Suppressor macrophage treated with lipopolysaccharide for 4 hours (primary cell): ENCODE measurements around the gene SCG5.

Experiments used
- DNase-seq: peaks from one replicate; pipeline ENCODE4 v3.0.0-alpha.2; 2020

Gene SCG5

DNA sequence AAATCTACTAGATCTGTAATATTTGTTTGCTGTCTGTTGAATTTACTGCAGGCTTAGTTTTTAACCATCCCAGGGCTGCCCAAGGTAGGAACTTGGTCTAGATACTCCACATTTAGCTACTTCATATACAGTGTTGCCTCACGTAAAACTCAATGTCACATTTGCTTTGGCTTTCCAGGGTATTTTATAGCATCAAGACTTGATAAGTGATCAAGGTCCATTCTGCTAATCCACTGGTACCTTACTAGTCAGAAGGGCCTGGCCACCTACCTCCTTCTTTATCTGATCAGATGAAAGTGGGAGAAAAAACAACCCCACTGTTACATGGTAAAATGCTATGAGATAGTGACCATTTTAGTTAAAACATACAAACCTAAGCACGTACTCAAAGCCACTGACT lies 50.8 kb downstream of the SCG5 start:
- no peak for DNase-seq

DNA sequence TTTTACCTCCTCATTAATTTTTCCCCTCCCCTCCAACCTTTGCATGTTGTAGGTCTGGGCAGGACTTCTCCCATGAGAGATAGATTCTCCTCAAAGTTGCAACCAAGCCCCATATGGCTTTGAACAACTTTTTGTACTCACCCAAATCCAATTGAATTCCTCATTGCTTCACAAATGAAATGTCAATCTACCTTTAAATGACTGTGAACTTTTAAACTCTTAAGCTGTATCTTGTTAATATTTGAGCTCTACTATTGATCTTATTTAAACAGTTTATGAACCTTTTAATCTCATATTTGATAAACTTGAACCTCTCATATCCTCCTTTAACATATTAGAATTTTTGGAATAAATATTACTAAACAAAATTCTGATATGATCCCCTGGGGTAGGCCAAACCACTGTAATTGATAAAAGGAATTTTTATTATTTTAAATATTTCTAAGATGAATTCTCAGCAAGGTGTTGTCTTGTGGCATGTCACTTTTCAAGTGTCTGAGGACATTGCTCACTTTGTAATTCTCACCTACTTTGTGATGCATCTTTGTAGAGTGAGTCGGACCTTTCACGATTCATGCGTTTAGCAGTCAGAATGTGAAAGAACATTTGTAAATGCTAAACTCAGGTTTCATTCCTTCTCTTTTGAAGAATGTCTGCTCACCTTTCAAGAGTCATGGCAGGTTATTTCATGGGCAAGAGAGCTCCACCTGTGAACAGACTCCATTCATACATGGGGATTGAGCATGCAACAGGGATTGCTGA lies 52.9 kb downstream of the SCG5 start:
- no peak for DNase-seq

DNA sequence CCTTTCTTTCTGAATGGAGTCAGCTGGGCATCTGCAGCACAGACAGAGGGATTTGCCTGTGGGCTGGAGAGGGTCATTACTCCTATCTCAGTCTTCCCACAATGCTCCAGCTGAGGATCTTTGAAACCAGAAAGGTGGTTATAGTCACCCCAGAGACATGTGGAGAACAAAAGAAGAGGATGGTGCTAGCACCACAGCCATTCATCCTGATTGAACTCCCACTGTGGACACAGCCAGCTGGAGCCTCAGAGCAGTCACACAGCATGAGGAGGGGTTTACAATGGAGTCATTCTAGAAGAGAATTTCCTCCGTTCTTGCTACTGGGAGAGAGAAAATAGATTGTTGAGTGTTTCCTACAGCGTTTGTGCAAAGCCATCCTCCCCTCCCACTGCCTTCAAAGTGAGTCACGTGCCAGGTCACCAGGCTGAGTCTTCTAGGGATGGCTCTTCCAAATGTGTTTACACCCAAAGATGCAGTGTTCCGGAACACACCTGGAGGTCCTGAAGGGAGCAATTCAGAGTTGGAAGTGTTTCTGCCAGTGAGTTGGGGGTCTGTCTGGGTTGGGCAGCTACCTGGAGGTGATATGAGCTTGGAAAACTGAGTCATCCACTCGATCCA lies 57.4 kb downstream of the SCG5 start:
- no peak for DNase-seq

DNA sequence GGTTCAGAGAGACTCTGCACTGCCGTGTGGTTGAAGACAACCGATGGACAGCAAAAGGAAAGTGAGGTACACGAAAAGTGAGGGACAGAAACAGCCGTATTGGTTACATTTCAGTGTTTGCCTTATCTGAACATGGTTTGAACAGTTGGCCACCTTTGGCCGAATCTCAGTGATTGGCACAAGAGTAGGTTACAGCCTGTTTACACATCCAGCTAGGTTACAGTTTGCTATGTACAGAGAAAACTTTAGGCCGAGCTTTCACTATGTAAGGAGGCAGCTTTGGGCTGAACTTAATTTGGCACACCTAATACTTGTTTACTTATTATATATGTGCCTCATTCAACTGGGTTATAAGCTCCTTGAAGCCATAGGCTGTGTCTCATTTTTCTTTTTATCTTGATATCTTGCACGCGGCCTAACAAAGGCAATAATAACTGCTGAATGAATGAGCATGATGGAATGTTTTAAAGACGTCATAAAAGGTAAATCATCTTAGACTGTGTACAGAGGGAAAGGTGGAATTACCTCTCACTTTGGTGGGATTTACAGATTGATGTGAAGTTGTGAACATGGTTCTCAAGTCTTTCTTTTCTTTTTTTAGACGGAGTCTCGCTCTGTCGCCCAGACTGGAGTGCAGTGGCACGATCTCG lies 59.1 kb downstream of the SCG5 start:
- DNase-seq, result no peak

DNA sequence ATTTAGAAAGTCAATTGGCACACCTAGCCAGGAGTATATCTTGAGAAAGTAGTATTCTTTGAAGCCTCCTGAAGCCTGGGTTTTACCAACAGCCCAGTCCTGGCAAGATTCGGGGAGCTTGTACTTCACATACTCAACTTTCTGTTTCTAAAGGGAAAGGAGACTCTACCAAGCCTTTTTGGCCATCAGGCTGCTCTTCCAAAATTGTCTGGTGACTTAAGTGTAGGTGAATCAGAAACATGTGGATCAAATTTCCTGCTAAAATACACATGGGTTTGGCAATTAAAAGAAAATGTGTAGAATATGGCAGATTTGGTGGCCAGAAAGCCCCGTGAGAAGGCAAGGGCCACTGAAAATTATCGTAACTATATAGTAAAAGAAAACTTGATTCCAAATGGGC lies 60.4 kb downstream of the SCG5 start:
- DNase-seq, result no peak

DNA sequence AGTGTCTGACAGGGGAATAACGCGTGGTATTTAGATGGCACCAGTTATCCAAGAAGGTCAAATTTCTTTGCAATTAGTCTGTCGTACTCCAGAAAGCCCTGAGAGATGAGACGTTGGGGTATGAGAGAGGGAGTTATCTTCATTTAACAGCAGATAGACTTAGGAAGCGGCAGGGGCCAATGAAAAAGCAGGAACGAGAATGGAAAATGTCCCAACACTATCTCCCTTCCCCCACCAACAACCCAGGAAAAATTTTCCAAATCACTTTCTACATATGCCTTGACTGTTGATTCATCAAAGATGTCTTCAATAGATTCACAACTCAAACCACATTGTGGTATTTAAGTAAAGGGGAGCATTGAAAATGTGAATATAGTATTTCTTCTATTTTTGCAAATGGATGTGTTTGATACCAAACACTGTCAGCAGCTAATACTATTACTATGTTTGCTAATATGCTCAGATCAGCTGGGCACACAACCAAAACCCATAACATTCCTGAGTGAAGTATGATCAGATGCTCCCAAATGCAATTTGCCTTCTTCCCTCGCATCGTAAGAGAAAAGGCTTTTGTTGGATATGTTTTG lies 63.0 kb downstream of the SCG5 start:
- DNase-seq, result no peak

DNA sequence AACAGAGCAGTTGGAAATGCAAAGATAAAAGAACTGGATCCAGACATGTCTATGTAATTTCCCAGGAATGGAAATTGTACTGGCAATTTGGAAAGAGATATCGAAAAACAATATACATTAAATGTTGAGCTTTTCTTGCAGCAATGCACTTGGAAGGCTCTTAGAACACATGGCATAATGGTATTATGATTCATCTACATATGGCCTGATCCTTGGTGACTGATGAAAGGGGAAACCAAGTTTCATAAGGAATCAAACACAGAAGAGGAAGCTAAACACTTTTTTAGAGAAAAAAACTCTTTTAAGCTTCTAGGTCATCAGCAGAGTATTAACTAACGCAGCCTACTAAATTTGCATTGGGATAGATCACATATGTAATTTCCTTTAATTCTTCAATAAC lies 63.9 kb downstream of the SCG5 start:
- DNase-seq, result peak; percentile 81

DNA sequence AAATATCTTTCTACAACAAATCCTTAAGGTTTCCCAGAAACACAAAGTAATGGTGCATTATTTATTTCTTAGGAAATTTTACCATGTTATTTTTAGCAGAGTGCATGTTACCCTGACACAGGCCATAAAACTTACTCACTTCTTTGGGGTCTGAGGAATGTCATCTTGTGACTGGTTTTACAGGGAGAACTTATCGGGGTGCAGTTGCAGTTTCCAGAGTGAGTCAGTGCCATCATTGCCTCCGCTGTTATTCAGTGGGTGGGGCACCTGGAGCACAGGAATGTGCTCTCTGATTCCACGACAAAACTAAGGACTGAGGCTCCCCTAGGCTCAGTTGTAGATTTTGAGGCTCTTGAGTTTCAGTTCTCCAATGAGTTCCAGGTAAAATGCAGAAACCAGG lies 65.2 kb downstream of the SCG5 start:
- DNase-seq, result no peak

DNA sequence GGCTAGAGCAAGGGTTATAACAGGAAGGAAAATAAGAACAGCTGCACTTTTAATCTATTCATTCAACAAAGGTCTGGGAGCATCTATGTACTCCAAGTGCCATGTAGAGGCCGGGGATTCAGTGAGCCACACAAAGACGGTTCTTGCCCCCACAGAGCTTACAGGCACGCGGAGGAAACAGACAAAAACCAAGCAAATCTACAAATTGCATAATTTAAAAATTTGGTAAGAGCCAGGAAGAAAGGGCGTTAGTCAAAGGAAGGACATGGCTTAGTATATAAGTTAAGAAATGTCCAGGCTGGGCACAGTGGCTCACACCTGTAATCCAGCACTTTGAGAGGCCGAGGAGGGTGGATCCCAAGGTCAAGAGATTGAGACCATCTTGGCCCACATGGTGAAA lies 65.9 kb downstream of the SCG5 start:
- DNase-seq, result no peak

DNA sequence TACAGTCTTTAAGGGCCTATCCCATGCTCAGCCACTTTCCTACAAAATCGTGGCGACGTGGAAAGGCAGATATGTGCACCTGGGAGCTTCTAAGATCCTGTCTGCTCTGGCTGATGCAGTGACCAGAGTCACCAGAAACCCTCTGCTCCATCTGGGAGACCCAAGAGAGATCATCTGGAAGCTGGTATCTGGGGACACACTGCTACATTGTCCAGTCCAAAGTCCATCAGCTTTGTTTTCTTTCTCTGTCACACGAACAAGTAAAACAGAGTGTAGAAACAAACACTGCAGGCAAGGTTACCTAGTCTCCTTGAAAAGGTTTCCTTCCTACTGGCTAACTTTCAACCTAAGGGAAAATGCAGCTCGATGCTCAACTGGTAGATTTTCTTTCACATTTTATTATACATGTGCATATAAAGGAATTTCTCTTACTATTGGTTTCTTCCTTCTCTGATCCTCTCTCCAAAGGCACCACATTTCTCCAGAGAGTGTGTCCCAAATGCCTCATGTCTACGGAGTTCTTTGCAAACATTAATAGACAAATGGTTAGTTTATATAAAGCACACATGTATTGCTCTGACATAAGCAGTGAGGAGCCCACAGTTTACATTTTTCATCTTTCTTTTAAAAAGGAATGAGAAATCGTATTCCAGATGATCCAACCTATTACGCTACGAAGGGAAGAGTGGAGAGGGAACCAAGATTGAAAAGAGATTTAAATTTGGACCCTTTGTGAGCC lies 68.0 kb downstream of the SCG5 start:
- DNase-seq, result no peak

DNA sequence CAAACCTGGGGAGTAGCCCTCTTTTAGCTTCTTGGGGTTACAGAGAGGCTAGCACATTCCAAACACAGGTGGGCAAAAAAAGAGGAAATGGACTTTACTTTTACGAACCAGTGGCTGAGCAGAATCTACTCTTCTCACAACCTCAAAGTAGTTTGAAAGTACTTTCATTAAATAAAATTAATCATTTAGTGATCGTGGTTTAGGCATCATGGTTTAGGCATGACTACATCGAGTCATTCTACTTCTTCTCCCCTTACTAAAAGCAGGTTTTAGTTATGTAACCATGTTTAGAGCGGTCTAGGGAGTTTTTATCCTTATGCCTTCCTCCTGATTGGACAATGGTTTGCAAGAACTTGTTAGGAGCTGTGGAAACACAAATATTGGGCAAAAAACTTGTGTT lies 73.8 kb downstream of the SCG5 start:
- no peak for DNase-seq

DNA sequence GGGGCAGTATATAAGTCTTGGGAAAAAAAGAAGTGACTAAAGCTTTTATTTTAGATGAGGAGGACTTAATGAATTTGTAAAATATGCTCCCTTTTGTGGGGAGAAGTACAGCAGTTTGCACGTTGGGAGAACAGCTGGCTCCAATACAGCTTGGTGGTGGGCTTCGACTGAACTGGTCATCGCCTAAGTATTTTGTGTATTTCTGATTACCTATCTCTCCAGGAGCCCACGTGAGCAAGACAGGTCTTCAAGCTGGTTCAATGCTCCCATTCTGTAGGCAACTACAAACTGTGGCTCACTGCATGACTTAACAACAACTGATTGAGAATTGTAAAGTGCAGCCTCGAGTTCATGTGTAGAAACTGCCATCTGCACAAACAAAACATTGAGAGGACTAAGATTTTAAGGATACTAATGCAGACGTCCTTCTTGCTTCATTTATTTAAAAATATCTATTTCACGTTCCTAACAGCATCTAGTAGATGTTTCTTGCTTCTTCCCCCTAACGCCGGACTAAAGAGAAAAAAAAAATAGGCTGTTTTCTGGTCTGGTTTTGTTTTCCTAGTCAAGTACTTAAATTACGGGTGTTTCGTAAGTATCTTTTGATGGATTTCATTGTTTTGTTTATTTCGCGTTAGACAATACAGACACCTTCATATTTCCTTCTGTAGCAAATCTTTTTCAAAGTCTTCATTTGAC lies 74.9 kb downstream of the SCG5 start:
- no peak for DNase-seq

DNA sequence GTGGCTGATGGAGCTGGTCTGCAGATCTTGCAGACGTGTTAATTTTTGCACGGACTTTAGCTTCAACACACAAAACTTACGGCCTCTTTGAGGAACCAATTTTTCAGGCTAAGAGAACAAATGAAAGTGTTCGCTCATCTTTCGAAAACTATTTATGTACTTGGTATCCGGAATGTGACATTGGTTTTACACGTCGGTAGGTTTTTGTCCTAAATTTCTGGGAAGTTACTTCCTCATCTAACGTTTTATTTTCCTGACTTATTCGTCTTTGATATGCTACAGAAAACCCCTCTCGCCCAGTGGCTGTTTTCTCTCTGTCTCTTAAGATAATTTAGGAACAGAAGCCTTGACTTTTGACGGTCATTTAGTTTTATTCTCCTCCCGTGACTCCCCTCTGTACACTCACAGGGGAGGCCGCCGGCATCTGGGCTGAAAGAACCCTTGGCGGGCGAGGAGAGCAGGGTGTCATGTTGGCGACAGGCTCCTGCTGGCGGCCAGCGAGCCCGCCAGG lies 75.5 kb downstream of the SCG5 start:
- peak; percentile 69 for DNase-seq

DNA sequence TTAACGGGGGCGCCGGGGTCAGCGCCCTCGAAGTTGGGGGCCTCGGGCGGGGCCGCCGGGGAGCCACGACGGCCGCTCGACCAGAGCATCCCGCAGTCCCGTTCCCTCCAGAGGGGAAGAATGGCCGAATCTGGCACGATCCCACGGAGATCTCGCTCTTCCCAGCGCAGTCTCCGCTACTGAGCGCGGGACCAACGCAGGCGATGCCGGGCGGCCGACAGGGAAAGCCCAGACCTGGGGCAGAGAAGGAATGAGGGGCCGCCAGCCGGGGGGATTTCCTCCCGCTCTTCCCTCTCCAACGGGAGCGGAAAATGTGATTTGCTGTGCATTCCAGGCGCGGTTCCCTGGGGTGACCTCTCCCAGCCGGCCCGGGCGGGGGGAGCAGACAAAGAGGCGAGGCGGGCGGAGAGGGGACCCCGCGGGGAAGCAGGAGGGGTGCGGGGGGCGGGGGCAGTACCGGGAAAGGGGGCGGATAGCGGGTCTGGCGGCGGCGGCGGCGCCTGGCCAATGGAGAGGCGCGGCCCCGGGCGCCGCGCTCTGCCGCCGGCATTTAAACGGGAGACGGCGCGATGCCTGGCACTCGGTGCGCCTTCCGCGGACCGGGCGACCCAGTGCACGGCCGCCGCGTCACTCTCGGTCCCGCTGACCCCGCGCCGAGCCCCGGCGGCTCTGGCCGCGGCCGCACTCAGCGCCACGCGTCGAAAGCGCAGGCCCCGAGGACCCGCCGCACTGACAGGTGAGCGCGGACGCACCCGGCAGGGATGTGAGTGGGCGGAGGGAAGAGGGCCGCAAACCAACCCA lies 76.1 kb downstream of the SCG5 start, which contains the start of gene GREM1:
GREM1 (plus strand) TSS at position 579 of the 801 bp plus-strand sequence. CDS start 12,687 bp downstream, outside the sequence.
- peak; percentile 41 for DNase-seq

DNA sequence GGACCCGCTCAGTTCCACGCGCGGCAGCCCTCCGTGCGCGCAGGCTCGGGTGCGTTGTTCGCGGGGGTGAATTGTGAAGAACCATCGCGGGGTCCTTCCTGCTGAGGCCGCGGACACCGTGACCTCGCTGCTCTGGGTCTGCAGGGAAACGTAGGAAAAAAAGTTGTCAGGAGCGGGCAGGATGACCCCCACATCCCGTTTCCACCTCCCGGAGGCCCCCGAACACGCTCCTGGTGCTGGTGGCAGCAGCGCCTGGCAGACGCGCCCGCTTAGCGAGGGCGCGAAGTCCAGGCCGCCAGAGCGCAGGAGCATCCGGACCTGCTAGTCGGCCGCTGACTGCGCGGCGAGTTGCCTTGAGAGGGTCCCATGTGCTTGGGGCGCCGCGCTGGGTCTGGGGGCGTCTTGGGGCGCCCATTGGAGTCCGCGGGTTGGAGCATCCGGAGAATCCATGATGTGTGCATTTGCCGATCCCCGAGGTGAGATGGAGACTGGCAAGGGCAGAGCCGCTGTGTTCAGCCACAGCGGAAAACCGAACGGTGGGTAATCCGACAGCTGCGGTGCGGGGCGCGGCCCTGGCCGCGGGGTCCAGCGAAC lies 76.8 kb downstream of the SCG5 start:
- no peak for DNase-seq

DNA sequence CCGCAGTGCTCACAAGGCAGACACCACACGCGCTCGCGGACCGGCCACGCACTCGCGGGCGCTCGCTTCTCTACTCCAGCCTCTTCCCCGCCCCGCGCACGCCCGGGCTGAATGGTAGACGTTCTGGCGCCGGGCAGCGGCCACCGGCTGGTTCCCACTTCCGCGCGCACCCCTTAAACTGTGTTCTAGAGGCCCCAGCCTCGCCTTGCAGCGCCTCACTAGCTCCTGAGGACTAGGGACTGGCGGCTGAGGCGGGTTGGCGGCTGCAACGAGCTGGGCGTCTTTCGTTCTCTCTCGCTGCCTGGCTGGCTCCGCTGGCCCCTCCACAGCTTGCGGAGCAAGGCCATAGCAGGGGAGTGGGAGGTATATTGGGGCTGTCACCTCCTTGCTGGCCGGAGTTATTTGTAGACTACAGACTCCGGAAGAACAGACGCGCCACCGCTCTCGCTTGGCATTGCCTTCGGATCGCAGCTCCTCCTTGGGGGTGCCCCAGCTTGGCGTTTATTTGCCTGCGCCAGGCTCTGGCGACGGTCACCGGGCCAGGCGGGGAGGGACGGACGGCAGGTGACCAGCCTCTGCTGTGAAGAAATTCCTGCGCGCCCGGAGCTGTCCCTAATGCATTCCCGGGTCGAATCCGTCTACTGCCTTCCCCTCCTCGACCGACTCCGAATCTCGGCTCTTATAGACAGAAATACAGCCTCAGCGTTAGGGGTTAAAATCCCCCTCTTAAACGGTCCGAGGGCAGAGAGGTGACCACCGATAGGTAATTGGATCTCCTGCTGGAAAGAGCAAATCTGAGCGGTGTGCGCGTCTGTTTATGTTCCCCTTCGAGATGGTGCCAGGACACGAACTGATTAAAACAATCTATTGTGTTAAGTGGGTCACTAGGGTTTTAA lies 77.6 kb downstream of the SCG5 start:
- DNase-seq, result peak; percentile 22

DNA sequence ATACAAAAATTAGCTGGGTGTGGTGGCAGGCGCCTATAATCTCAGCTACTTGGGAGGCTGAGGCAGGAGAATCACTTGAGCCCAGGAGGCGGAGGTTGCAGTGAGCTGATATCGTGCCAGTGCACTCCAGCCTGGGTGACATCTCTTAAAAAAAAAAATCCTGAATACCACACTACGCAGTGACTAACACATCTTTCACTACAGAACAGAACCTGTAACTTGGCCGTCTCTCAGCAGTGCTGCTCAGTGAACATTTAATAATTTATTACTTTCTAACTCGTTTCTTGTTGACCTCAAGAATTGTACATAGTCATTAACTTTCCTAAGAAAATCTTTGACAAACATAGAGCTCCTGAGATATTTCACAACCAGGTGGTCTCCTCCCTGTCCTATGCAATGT lies 80.1 kb downstream of the SCG5 start:
- DNase-seq, result no peak

DNA sequence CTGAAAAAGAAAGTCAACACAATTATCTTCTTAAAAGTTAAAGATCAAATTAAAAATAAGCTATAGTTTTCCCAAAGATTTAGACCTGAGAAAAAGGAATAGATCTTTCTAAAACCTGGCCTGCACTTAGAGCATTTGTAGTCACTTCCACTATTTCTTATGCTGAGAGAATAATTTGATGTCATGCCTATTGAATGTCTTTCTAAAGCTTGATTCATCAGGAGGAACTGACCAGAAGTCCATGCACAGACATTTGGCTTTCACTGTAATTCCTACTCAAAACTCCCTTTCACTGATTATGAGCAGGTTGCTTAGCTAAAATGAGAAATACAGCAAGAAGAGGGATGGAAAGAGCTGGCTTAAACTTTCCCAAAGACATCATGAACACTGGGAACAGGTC lies 80.6 kb downstream of the SCG5 start:
- DNase-seq, result peak; percentile 14

DNA sequence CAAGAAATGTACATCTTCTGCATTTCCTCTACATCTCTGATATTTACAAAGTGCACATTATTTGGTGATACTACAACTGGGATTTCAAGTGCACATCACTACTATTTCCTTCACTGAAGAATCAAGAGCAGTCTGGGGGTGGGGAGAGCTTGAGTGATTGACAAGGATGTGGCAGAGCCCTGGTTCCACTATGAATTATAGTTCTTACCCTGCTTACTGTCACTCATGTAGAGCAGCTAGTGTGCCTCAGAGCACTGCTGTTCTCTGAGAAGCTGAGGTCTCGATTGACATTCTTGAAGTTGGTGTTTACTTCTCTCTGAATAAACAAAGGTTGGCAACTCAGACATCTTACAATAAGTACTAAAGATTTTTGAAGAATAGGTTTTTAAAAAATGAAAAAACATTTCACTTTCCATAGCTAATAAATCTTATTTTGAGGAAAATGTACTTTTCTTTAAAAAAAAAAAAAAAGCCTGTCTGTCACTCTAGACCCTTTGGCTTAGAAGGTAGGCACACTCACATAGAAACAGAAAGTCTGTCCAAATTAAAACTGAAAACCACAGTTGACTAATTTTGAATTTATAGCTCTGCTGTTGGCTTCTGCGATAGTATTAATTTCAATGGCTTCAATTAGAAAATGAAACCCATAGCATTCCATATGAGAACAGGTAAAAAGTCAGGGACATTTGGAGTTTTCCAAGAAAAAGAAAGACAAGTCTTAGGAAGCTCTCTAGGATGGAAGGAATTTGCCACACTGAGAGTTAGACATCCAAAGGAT lies 81.8 kb downstream of the SCG5 start:
- DNase-seq, result peak; percentile 29
